Endothelial cell of umbilical vein (primary cell): ENCODE data around the gene MACROH2A1.
A peak's percentile ranks its signal among the peaks of the same experiment; 100 is the strongest.

Source experiments
- CTCF ChIP-seq, 2 donors: IDR thresholded peaks; 1 replicate in 1 of 2; 2 replicates in 1 of 2; pipeline ENCODE4 v1.5.1; 2011; ENCODE audit warnings: low read length in 2 of 2, mild to moderate bottlenecking in 2 of 2, moderate library complexity in 2 of 2, control low read depth in 1 of 2, inconsistent platforms in 1 of 2, low read depth in 1 of 2; ENCODE audit not compliant: insufficient read depth in 1 of 2; ENCODE audit errors: extremely low read depth in 1 of 2
- EZH2 ChIP-seq: IDR thresholded peaks from 2 replicates; pipeline ENCODE4 v1.6.1; 2012; ENCODE audit warnings: borderline replicate concordance, low read depth, mild to moderate bottlenecking, moderate library complexity, low read length, inconsistent platforms; ENCODE audit not compliant: severe bottlenecking
- FOS ChIP-seq: IDR thresholded peaks from 2 replicates; pipeline ENCODE4 v1.6.1; 2011; ENCODE audit warnings: mild to moderate bottlenecking, low read length, moderate library complexity, borderline replicate concordance; ENCODE audit not compliant: insufficient read depth
- JUN ChIP-seq: IDR thresholded peaks from 2 replicates; pipeline ENCODE4 v1.6.1; 2011; ENCODE audit warnings: borderline replicate concordance, low read depth; ENCODE audit not compliant: insufficient read length, insufficient read depth
- MAX ChIP-seq: IDR thresholded peaks from 2 replicates; pipeline ENCODE4 v1.6.1; 2011; ENCODE audit not compliant: insufficient read depth, insufficient read length
- MYC ChIP-seq: IDR thresholded peaks from one replicate; pipeline ENCODE4 v1.6.1; 2011; ENCODE audit warnings: mild to moderate bottlenecking, low read depth, low read length
- POLR2A ChIP-seq: IDR thresholded peaks from 2 replicates; pipeline ENCODE4 v1.6.1; 2012; ENCODE audit warnings: low read depth, mild to moderate bottlenecking, control low read depth, low read length
- POLR2AphosphoS5 ChIP-seq: IDR thresholded peaks from 2 replicates; pipeline ENCODE4 v1.6.1; 2012; ENCODE audit warnings: low read depth, mild to moderate bottlenecking, control low read depth, low read length, moderate library complexity; ENCODE audit not compliant: insufficient read depth

GRCh38 chr5:135376961-135377624 lies 21.9 kb downstream of the MACROH2A1 start:
- TF ChIP-seq CTCF (IDR thresholded peaks at IDR 0.05; ENCODE audit: extremely low read depth in 1 of 2, insufficient read depth in 1 of 2, low read depth in 1 of 2, low read length in 2 of 2): no peak
- peak; percentile 60 for TF ChIP-seq POLR2AphosphoS5
- no peak for TF ChIP-seq POLR2A
- TF ChIP-seq EZH2: no peak
- TF ChIP-seq MAX: no peak
- no peak for TF ChIP-seq FOS
- no peak for TF ChIP-seq JUN
- TF ChIP-seq MYC: no peak
